SH-SY5Y (cell line): ENCODE results near the gene GLDN.

ENCODE experiments used
- GATA2 ChIP-seq: IDR thresholded peaks from 2 replicates; pipeline ENCODE4 v1.6.1; 2011; ENCODE audit warnings: mild to moderate bottlenecking, low read depth, low read length
- GATA3 ChIP-seq: IDR thresholded peaks from 2 replicates; pipeline ENCODE4 v1.6.1; 2011; ENCODE audit warnings: low read depth, mild to moderate bottlenecking, low read length, moderate library complexity

DNA sequence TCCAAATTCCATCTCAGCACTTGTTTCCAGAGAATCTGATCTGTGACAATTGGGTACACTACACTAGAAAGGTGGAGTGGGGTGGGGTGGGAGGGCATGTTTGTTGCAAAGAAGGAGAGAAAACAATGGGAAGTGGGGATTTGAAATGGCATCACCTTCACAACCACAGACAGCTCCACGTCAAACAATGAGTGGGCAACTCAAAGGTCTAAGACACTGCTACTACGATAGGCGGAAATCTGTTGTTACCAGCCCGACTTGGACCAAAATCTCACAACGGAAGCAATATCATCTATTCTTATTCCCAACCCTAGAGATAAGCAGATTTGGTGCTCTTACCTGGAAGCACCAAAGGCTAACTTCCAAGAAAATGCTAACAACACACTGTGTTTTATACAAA, 6.4 kb upstream of the GLDN start:
- TF ChIP-seq GATA3, result no peak
- no peak for TF ChIP-seq GATA2
